ENCODE data around the gene SPRED2.

The SPRED2 gene

DNA sequence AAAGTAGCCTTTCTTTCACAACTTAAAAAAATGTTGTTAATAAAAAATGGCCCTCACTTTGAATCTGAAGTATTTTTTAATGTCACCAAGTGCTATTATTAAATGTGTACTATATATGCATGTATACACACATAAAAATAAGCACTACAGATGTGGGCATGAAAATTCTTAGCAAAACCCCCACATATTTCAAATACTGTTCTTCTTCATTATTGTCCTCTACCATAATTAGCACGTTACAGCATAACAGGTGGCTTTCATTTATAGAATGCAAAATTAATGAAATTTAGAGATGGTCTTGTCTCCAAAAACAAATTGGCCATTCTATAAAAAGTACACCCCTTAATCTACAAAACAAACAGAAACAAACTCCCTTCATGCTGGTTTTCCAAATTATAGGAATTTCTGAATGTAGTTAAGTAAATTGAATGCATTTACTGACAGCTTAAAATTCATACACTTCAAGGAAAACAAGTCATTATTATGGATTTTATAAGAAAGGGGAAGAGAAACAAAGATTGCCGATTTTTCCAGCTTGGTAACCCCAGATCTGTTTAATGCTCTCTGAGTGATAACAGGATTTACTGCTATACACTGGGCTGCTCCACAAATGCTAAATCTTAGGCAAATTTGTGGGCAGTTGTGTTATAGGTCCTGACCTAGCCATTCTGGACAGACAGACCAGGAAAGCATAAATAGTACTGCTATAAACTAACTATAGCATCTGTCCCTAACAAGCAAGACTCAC is 67.2 kb downstream of the SPRED2 start:
- no peaks in the 10 kb centered on the region for H3K27me3 ChIP-seq (ENCODE audit: control insufficient read depth, low read length)

DNA sequence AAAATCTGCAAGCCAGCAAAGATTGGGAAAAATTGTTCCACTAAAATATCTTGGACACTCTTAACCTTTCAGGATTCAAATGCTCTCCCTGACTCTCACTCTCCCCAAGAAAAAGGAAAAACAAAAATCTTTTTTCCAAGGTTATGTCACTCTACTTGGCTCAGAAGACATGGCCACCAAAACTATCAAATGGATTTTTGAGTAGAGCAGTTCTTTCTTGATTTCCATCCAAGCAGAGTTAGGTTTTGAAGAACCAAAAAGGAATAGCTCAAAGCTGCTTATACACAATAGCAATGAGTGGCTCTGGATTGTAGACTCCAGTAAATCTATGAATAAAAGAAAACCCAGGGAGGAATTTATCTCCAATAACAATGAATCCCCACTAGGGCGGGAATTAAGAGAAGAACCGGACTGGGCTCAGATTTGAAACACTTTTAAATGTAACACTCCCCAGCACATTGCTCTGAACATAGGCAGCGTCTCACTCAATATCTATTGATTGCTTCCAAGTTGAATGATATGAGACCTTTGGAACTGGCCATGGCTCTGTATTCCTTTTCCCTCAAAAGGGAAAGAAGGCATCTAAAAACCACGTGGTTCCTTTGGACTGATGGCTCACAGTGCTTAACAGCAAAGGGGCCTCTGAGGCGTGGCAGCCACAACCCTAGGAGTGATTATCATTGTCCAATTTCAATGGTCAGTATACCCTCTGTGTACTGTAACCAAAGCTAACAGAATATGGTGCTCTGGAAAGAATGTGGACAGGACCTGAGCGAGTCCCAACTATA is 68.3 kb downstream of the SPRED2 start:
- Histone ChIP-seq H3F3A (ENCODE audit: control insufficient read depth, insufficient read depth) (peaks cover 43% of the 10 kb centered on the region), H4K20me1 (ENCODE audit: control insufficient read depth, insufficient read depth, low read depth, low read length) (no peaks in the 10 kb centered on the region), H3K27me3 (ENCODE audit: control insufficient read depth, low read length) (no peaks in the 10 kb centered on the region), H3K4me3 (ENCODE audit: low read length) (peak overlapping the region; percentile 67), H3K4me1 (ENCODE audit: control insufficient read depth, low read length) (peaks cover 99% of the 10 kb centered on the region), H3K9me3 (ENCODE audit: control insufficient read depth, insufficient read depth, low read length) (no peaks in the 10 kb centered on the region), H3K79me2 (ENCODE audit: control insufficient read depth, low read length) (peaks cover 80% of the 10 kb centered on the region), H3K36me3 (ENCODE audit: control insufficient read depth, low read length) (no peaks in the 10 kb centered on the region), H3K27ac (ENCODE audit: low read depth, low read length) (peak overlapping the region; percentile 87), H3K4me2 (ENCODE audit: low read length) (peak overlapping the region; percentile 81), H3K9me2 (replicated peaks; ENCODE audit: control insufficient read depth, low read length) (no peaks in the 10 kb centered on the region)
- TF ChIP-seq, protein P1, sequence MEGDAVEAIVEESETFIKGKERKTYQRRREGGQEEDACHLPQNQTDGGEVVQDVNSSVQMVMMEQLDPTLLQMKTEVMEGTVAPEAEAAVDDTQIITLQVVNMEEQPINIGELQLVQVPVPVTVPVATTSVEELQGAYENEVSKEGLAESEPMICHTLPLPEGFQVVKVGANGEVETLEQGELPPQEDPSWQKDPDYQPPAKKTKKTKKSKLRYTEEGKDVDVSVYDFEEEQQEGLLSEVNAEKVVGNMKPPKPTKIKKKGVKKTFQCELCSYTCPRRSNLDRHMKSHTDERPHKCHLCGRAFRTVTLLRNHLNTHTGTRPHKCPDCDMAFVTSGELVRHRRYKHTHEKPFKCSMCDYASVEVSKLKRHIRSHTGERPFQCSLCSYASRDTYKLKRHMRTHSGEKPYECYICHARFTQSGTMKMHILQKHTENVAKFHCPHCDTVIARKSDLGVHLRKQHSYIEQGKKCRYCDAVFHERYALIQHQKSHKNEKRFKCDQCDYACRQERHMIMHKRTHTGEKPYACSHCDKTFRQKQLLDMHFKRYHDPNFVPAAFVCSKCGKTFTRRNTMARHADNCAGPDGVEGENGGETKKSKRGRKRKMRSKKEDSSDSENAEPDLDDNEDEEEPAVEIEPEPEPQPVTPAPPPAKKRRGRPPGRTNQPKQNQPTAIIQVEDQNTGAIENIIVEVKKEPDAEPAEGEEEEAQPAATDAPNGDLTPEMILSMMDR (IDR thresholded peaks at IDR 0.05; ENCODE audit: low read depth, low read length, poor library complexity, severe bottlenecking) = no peak
- no peak for TF ChIP-seq EZH2phosphoT487 (IDR thresholded peaks at IDR 0.05; ENCODE audit: borderline replicate concordance, low read length)

More for the DNA sequence above, 67.2 kb downstream of the SPRED2 start:
- Histone ChIP-seq H3K79me2 (ENCODE audit: control insufficient read depth, low read length) (peaks cover 81% of the 10 kb centered on the region), H3K27ac (ENCODE audit: low read depth, low read length) (peak overlapping the region; percentile 87), H3K36me3 (ENCODE audit: control insufficient read depth, low read length) (no peaks in the 10 kb centered on the region), H4K20me1 (ENCODE audit: control insufficient read depth, insufficient read depth, low read depth, low read length) (no peaks in the 10 kb centered on the region), H3K4me3 (ENCODE audit: low read length) (peak overlapping the region; percentile 67), H3F3A (ENCODE audit: control insufficient read depth, insufficient read depth) (peaks cover 46% of the 10 kb centered on the region), H3K9me3 (ENCODE audit: control insufficient read depth, insufficient read depth, low read length) (no peaks in the 10 kb centered on the region), H3K4me2 (ENCODE audit: low read length) (peak overlapping the region; percentile 81), H3K9me2 (replicated peaks; ENCODE audit: control insufficient read depth, low read length) (no peaks in the 10 kb centered on the region), H3K4me1 (ENCODE audit: control insufficient read depth, low read length) (peaks cover 99% of the 10 kb centered on the region)
- TF ChIP-seq EZH2phosphoT487 (IDR thresholded peaks at IDR 0.05; ENCODE audit: borderline replicate concordance, low read length) = no peak
- TF ChIP-seq, protein P1 (IDR thresholded peaks at IDR 0.05; ENCODE audit: low read depth, low read length, poor library complexity, severe bottlenecking) = no peak

- H3K4me1 ChIP-seq (ENCODE audit: control insufficient read depth, low read length) = peaks cover 99% of the 10 kb centered on the region
- H3K27ac ChIP-seq (ENCODE audit: low read depth, low read length) = peak overlapping the region; percentile 48
- H4K20me1 ChIP-seq (ENCODE audit: control insufficient read depth, insufficient read depth, low read depth, low read length) = no peaks in the 10 kb centered on the region
- H3K4me2 ChIP-seq (ENCODE audit: low read length) = peak overlapping the region; percentile 59
- H3K4me3 ChIP-seq (ENCODE audit: low read length) = peak overlapping the region; percentile 52
- H3K9me2 ChIP-seq (replicated peaks; ENCODE audit: control insufficient read depth, low read length) = no peaks in the 10 kb centered on the region
- no peak for TF ChIP-seq EZH2phosphoT487 (IDR thresholded peaks at IDR 0.05; ENCODE audit: borderline replicate concordance, low read length)
- TF ChIP-seq, protein P1 (IDR thresholded peaks at IDR 0.05; ENCODE audit: low read depth, low read length, poor library complexity, severe bottlenecking) = no peak
- H3K27me3 ChIP-seq (ENCODE audit: control insufficient read depth, low read length) = no peaks in the 10 kb centered on the region
- H3K79me2 ChIP-seq (ENCODE audit: control insufficient read depth, low read length) = peaks cover 92% of the 10 kb centered on the region
- no peaks in the 10 kb centered on the region for H3K36me3 ChIP-seq (ENCODE audit: control insufficient read depth, low read length)
- H3F3A ChIP-seq (ENCODE audit: control insufficient read depth, insufficient read depth) = peaks cover 33% of the 10 kb centered on the region
- no peaks in the 10 kb centered on the region for H3K9me3 ChIP-seq (ENCODE audit: control insufficient read depth, insufficient read depth, low read length)
Measured at GRCh38 chr2:65361623-65362022, 70.8 kb downstream of the SPRED2 start.
